ENCODE results near the gene NT5C2. TPM values are rescaled to one million over a fixed set of nuclear protein-coding genes. Genes with fewer than 3 reads are reported as not detected.
A peak's percentile ranks its signal among the peaks of the same experiment; 100 is the strongest.
"Not testable (repeated sequence)": the region's sequence is repeated elsewhere in the genome, so short reads cannot be mapped to it uniquely, and the experiment has no call there.

NT5C2 gene
- total RNA-seq, 1 donor from 2014 or later, result 113 TPM

- Histone ChIP-seq H3K4me2 (ENCODE audit: low read length) (no peak overlapping the region), H2AFZ (ENCODE audit: low read depth, low read length) (no peak overlapping the region), H3K4me1 (ENCODE audit: insufficient read depth, low read length) (no peaks in the 10 kb centered on the region), H3K9ac (ENCODE audit: low read length) (no peak overlapping the region), H3K36me3 (ENCODE audit: insufficient read depth, low read length) (no peaks in the 10 kb centered on the region), H4K20me1 (ENCODE audit: insufficient read depth, low read length) (no peaks in the 10 kb centered on the region), H3K27ac (ENCODE audit: low read depth, low read length) (no peak overlapping the region), H3K79me2 (ENCODE audit: insufficient read depth, low read length) (no peaks in the 10 kb centered on the region), H3K4me3 (ENCODE audit: insufficient read depth, low read depth, low read length) (no peak overlapping the region), H3K27me3 (ENCODE audit: insufficient read depth, low read length) (no peaks in the 10 kb centered on the region), H3K9me3 (ENCODE audit: insufficient read depth, low read depth, low read length) (no peaks in the 10 kb centered on the region)
- no peak for TF ChIP-seq EZH2 (IDR thresholded peaks at IDR 0.05; ENCODE audit: insufficient read depth, low read length)
- TF ChIP-seq, protein P1, sequence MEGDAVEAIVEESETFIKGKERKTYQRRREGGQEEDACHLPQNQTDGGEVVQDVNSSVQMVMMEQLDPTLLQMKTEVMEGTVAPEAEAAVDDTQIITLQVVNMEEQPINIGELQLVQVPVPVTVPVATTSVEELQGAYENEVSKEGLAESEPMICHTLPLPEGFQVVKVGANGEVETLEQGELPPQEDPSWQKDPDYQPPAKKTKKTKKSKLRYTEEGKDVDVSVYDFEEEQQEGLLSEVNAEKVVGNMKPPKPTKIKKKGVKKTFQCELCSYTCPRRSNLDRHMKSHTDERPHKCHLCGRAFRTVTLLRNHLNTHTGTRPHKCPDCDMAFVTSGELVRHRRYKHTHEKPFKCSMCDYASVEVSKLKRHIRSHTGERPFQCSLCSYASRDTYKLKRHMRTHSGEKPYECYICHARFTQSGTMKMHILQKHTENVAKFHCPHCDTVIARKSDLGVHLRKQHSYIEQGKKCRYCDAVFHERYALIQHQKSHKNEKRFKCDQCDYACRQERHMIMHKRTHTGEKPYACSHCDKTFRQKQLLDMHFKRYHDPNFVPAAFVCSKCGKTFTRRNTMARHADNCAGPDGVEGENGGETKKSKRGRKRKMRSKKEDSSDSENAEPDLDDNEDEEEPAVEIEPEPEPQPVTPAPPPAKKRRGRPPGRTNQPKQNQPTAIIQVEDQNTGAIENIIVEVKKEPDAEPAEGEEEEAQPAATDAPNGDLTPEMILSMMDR (IDR thresholded peaks at IDR 0.05; ENCODE audit: insufficient read depth, low read depth, low read length), result no peak
- H3K27me3 Mint-ChIP-seq (ENCODE audit: low read depth, unreplicated experiment), result peaks cover 2% of the 10 kb centered on the region
- FAIRE-seq (no peak), DNase-seq (ENCODE audit: low read depth) (no peak)
- no peaks in the 10 kb centered on the region for H3K36me3 Mint-ChIP-seq (ENCODE audit: low read depth, unreplicated experiment)
- no peak overlapping the region for H3K4me3 Mint-ChIP-seq (ENCODE audit: unreplicated experiment)
- H3K27ac Mint-ChIP-seq (ENCODE audit: unreplicated experiment), result no peak overlapping the region
- H3K4me1 Mint-ChIP-seq (ENCODE audit: low read depth, unreplicated experiment), result peaks cover 12% of the 10 kb centered on the region
- peaks cover 4% of the 10 kb centered on the region for H3K9me3 Mint-ChIP-seq (ENCODE audit: unreplicated experiment)
These were observed 14.1 kb upstream of the NT5C2 start for GRCh38 chr10:103207141-103207540.

DNA sequence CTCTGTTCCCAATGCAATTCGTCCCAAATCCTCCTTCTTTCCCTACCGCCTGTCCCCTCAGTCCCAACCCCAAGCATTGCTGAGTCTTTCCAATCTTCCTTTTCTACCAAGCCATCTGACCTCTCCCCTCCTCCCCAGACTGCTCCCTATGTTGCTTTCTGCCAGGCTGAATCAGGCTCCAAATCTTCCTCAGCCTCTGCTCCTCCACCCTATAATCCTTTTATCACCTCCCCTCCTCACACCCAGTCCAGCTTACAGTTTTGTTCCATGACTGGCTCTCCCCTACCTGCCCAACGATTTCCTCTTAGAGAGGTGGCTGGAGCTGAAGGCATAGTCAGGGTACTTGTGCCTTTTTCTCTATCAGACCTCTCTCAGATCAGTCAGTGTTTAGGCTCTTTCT, 13.6 kb upstream of the NT5C2 start:
- DNase-seq (ENCODE audit: low read depth); H3K9me3 ChIP-seq (ENCODE audit: insufficient read depth, low read depth, low read length); H2AFZ ChIP-seq (ENCODE audit: low read depth, low read length); H4K20me1 ChIP-seq (ENCODE audit: insufficient read depth, low read length); H3K4me3 ChIP-seq (ENCODE audit: insufficient read depth, low read depth, low read length); FAIRE-seq; H3K4me3 Mint-ChIP-seq (ENCODE audit: unreplicated experiment); H3K79me2 ChIP-seq (ENCODE audit: insufficient read depth, low read length); H3K9ac ChIP-seq (ENCODE audit: low read length); H3K27ac ChIP-seq (ENCODE audit: low read depth, low read length); H3K4me2 ChIP-seq (ENCODE audit: low read length); H3K4me1 ChIP-seq (ENCODE audit: insufficient read depth, low read length); H3K36me3 ChIP-seq (ENCODE audit: insufficient read depth, low read length); H3K27me3 Mint-ChIP-seq (ENCODE audit: low read depth, unreplicated experiment); H3K36me3 Mint-ChIP-seq (ENCODE audit: low read depth, unreplicated experiment); H3K27ac Mint-ChIP-seq (ENCODE audit: unreplicated experiment); H3K9me3 Mint-ChIP-seq (ENCODE audit: unreplicated experiment); H3K27me3 ChIP-seq (ENCODE audit: insufficient read depth, low read length): not testable (repeated sequence)
- peaks cover 12% of the 10 kb centered on the region for H3K4me1 Mint-ChIP-seq (ENCODE audit: low read depth, unreplicated experiment)

DNA sequence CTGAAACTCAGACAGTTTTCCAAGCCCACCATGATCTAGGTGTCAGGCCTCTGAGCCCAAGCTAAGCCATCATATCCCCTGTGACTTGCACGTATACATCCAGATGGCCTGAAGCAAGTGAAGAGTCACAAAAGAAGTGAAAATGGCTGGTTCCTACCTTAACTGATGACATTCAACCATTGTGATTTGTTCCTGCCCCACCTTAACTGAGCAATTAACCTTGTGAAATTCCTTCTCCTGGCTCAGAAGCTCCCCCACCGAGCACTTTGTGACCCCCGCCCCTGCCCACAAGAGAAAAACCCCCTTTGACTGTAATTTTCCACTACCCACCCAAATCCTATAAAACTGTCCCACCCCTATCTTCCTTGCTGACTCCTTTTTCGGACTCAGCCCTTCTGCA, 12.3 kb upstream of the NT5C2 start:
- peak overlapping the region; percentile 35 for H3K27ac Mint-ChIP-seq (ENCODE audit: unreplicated experiment)
- H3K4me3 ChIP-seq (ENCODE audit: insufficient read depth, low read depth, low read length); H3K9ac ChIP-seq (ENCODE audit: low read length); H2AFZ ChIP-seq (ENCODE audit: low read depth, low read length); H3K4me1 ChIP-seq (ENCODE audit: insufficient read depth, low read length); H3K36me3 Mint-ChIP-seq (ENCODE audit: low read depth, unreplicated experiment); H3K27me3 Mint-ChIP-seq (ENCODE audit: low read depth, unreplicated experiment); H3K36me3 ChIP-seq (ENCODE audit: insufficient read depth, low read length); H3K79me2 ChIP-seq (ENCODE audit: insufficient read depth, low read length); H3K9me3 Mint-ChIP-seq (ENCODE audit: unreplicated experiment); H3K9me3 ChIP-seq (ENCODE audit: insufficient read depth, low read depth, low read length); FAIRE-seq; H4K20me1 ChIP-seq (ENCODE audit: insufficient read depth, low read length); H3K27ac ChIP-seq (ENCODE audit: low read depth, low read length); H3K4me2 ChIP-seq (ENCODE audit: low read length); H3K27me3 ChIP-seq (ENCODE audit: insufficient read depth, low read length); H3K4me3 Mint-ChIP-seq (ENCODE audit: unreplicated experiment); DNase-seq (ENCODE audit: low read depth): not testable (repeated sequence)
- H3K4me1 Mint-ChIP-seq (ENCODE audit: low read depth, unreplicated experiment), result peaks cover 12% of the 10 kb centered on the region
